A673 (cell line): ENCODE results near the gene PARP6.

Source experiments
- CTCF ChIP-seq: fragments of 300-800, 200-600 bp; sonication (generic); conservative IDR thresholded peaks from 2 replicates; pipeline ENCODE4 v1.5.1; 2017; ENCODE audit warnings: low read depth, mild to moderate bottlenecking, antibody characterized with exemption, low read length, moderate library complexity, mixed read lengths
- EZH2 ChIP-seq: fragments of 200-600 bp; sonication (generic); IDR thresholded peaks from 2 replicates; pipeline ENCODE4 v1.6.1; 2017; ENCODE audit warnings: borderline replicate concordance, low read depth, mild to moderate bottlenecking, mixed read lengths, antibody characterized with exemption, low read length; ENCODE audit not compliant: poor library complexity, severe bottlenecking

GRCh38 chr15:72192416-72192815, 79.9 kb downstream of the PARP6 start:
- TF ChIP-seq EZH2 (no peak), CTCF (no peak)
